ENCODE data around the gene SLX4IP. TPM values are rescaled to one million over a fixed set of nuclear protein-coding genes. Genes with fewer than 3 reads are reported as not detected.

Gene SLX4IP
- total RNA-seq, 4 donors from 2014 or later = 2.4 to 5.4 (median 4.1) TPM

GRCh38 chr20:10595266-10595665 is 160.2 kb downstream of the SLX4IP start:
- TF ChIP-seq, protein P1, sequence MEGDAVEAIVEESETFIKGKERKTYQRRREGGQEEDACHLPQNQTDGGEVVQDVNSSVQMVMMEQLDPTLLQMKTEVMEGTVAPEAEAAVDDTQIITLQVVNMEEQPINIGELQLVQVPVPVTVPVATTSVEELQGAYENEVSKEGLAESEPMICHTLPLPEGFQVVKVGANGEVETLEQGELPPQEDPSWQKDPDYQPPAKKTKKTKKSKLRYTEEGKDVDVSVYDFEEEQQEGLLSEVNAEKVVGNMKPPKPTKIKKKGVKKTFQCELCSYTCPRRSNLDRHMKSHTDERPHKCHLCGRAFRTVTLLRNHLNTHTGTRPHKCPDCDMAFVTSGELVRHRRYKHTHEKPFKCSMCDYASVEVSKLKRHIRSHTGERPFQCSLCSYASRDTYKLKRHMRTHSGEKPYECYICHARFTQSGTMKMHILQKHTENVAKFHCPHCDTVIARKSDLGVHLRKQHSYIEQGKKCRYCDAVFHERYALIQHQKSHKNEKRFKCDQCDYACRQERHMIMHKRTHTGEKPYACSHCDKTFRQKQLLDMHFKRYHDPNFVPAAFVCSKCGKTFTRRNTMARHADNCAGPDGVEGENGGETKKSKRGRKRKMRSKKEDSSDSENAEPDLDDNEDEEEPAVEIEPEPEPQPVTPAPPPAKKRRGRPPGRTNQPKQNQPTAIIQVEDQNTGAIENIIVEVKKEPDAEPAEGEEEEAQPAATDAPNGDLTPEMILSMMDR (IDR thresholded peaks at IDR 0.05; ENCODE audit: low read depth) = no peak

- TF ChIP-seq, protein P1 (IDR thresholded peaks at IDR 0.05; ENCODE audit: low read depth) = no peak
These were observed 160.9 kb downstream of the SLX4IP start for GRCh38 chr20:10595985-10596384.

DNA sequence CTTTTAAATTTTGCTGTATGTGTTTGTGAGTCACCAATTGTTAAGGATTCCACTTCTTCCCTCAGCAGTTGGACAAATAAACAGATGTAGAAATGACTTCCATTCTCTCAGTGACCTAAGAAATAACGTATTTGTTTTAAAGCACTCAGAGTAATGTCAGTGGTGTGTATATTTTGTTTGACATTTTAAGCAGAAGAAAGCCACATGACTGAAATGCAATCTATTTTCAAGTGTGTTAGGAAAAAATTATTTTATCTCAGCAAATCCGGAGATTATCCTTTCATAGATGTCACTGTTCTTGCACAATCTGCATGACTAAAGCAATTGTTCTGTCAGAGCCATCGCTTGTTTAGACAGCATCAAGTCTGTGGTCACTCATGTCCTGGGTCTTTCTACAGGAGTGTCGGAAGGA is 161.6 kb downstream of the SLX4IP start:
- TF ChIP-seq, protein P1 (IDR thresholded peaks at IDR 0.05; ENCODE audit: low read depth) = no peak

GRCh38 chr20:10597637-10598036 is 162.5 kb downstream of the SLX4IP start:
- TF ChIP-seq, protein P1 (IDR thresholded peaks at IDR 0.05; ENCODE audit: low read depth) = no peak

- TF ChIP-seq, protein P1 (IDR thresholded peaks at IDR 0.05; ENCODE audit: low read depth) = no peak
These were observed 167.2 kb downstream of the SLX4IP start for GRCh38 chr20:10602221-10602871.

DNA sequence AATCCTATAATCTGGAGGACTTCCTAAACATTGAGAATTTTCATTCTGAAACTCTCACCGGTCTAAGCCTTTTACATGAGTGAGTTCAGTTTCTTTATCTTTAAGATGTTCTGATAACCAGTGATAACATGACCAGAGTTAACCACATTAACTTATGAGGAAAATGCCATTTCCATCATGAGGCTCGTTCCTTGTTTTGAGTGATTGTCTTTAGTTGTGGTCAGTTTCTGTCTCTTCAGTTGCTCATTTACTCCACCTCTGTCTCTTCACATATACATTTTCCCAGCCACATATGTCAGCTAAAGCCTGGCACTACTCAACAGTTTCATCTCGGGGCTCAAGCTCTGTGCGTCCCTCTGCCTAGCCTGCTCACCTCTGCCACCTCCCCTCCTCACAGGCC is 168.3 kb downstream of the SLX4IP start:
- TF ChIP-seq, protein P1 (IDR thresholded peaks at IDR 0.05; ENCODE audit: low read depth) = no peak

DNA sequence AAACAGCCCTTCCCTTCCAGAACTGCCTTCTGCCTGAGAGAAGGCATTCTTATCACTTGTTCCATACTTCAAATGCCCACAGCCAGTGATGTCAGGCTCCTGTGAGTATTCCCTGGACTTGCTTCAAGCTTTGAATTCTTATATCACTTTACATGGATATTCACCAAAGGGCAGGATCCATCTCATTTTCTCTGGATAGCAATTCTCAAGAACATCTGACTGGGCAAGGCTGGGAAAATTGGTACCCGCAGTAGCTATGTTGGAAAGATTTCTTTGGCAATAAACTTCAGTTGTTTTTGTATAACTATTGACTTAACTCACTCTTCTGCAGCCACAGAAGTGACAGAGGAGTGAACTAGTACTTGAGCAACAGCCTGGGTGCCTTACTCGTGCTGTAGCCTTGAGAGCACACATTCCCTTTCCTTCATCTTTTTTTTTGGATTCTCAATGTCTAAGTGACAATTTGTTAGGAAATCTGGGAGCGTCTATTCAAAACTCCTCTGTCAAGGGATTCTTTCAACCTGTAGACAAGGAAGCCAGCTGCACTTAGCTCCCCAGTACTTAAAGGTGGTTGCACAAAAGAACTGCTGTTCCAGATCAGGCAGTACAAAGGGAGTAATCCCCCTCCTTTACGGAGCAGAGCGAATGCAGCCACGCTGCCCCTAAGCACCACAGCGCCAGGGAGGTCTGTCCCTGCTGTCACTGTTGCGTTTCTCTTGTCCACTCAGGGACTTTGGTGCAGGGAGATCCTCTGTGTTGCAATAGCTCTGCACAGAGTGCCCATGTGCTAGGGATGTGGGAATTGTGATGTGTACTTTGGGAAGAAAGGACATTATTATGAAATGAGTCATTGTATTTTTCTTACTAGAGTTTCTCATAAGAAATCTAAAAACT is 169.1 kb downstream of the SLX4IP start:
- TF ChIP-seq, protein P1 (IDR thresholded peaks at IDR 0.05; ENCODE audit: low read depth) = no peak

All from subcutaneous adipose tissue (tissue), 4 donors.